Effector memory CD4-positive, alpha-beta T cell (primary cell): ENCODE data around the gene METTL18.

Experiments
- DNase-seq, 3 donors: peaks; one replicate each; pipeline ENCODE4 v3.0.0-alpha.2; 2020
- H3K27ac ChIP-seq: 2 replicates; pipeline ENCODE4 v1.7.0; 2013; ENCODE audit warnings: mild to moderate bottlenecking, low read length, moderate library complexity; ENCODE audit not compliant: insufficient read depth, poor library complexity, severe bottlenecking
- H3K27me3 ChIP-seq: replicated peaks from 2 replicates; pipeline ENCODE4 v1.7.0; 2013; ENCODE audit warnings: mild to moderate bottlenecking, low read length; ENCODE audit not compliant: insufficient read depth, control insufficient read depth, poor library complexity, severe bottlenecking
- H3K36me3 ChIP-seq: 2 replicates; pipeline ENCODE4 v1.7.0; 2013; ENCODE audit warnings: mild to moderate bottlenecking, low read length, moderate library complexity; ENCODE audit not compliant: control insufficient read depth, insufficient read depth
- H3K4me1 ChIP-seq: 2 replicates; pipeline ENCODE4 v1.7.0; 2013; ENCODE audit warnings: low read length, mild to moderate bottlenecking; ENCODE audit not compliant: control insufficient read depth, insufficient read depth, poor library complexity, severe bottlenecking
- H3K4me3 ChIP-seq: 2 replicates; pipeline ENCODE4 v1.7.0; 2013; ENCODE audit warnings: low read length, low read depth, mild to moderate bottlenecking; ENCODE audit not compliant: insufficient read depth, poor library complexity, severe bottlenecking
- H3K9me3 ChIP-seq: 2 replicates; pipeline ENCODE4 v1.7.0; 2013; ENCODE audit warnings: mild to moderate bottlenecking, low read length, moderate library complexity; ENCODE audit not compliant: control insufficient read depth

METTL18 gene

GRCh38 chr1:169788402-169788801 is 6.3 kb downstream of the METTL18 start:
- no peaks in the 10 kb centered on the region for H3K36me3 ChIP-seq
- no peak overlapping the region for H3K4me3 ChIP-seq
- H3K27ac ChIP-seq, result no peak overlapping the region
- H3K9me3 ChIP-seq, result no peaks in the 10 kb centered on the region
- no peaks in the 10 kb centered on the region for H3K27me3 ChIP-seq
- no peak for DNase-seq
- no peaks in the 10 kb centered on the region for H3K4me1 ChIP-seq

GRCh38 chr1:169786974-169787373 is 7.7 kb downstream of the METTL18 start:
- Histone ChIP-seq H3K27me3 (no peaks in the 10 kb centered on the region), H3K27ac (no peak overlapping the region), H3K36me3 (no peaks in the 10 kb centered on the region), H3K4me3 (no peak overlapping the region), H3K4me1 (no peaks in the 10 kb centered on the region), H3K9me3 (no peaks in the 10 kb centered on the region)
- DNase-seq, result no peak

GRCh38 chr1:169785267-169785666 is 9.4 kb downstream of the METTL18 start:
- H3K36me3 ChIP-seq, result no peaks in the 10 kb centered on the region
- no peak overlapping the region for H3K27ac ChIP-seq
- no peaks in the 10 kb centered on the region for H3K9me3 ChIP-seq
- DNase-seq, result no peak
- no peaks in the 10 kb centered on the region for H3K4me1 ChIP-seq
- H3K27me3 ChIP-seq, result no peaks in the 10 kb centered on the region
- no peak overlapping the region for H3K4me3 ChIP-seq

DNA sequence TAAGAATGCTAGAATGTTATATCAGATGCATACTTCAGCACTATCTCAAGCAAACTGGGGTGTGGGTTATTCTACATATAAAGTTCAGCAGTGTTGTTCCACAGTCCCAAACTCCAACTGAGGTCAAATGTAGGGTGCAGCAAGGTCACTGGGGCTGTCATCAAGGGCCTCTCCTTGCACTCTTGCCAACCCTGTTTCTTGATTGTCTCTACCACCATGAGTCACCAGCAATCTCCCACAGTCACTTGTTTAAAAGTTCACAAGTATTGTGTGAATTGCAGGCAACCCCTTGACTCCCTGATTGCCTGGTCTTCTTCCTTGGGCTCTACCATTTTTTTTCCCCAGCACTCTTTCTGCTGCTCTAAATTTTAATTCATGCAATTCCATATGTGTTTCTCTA is 10.6 kb downstream of the METTL18 start:
- Histone ChIP-seq H3K9me3 (no peaks in the 10 kb centered on the region), H3K27ac (no peak overlapping the region), H3K36me3 (no peaks in the 10 kb centered on the region), H3K4me3 (no peak overlapping the region), H3K4me1 (no peaks in the 10 kb centered on the region), H3K27me3 (no peaks in the 10 kb centered on the region)
- no peak for DNase-seq

- H3K27ac ChIP-seq, result no peak overlapping the region
- H3K9me3 ChIP-seq, result no peaks in the 10 kb centered on the region
- H3K4me3 ChIP-seq, result no peak overlapping the region
- H3K36me3 ChIP-seq, result no peaks in the 10 kb centered on the region
- no peaks in the 10 kb centered on the region for H3K27me3 ChIP-seq
- DNase-seq, result no peak
- no peaks in the 10 kb centered on the region for H3K4me1 ChIP-seq
Measured at GRCh38 chr1:169782596-169782995, 12.1 kb downstream of the METTL18 start.

GRCh38 chr1:169779970-169780369 is 14.7 kb downstream of the METTL18 start:
- no peak overlapping the region for H3K27ac ChIP-seq
- no peak overlapping the region for H3K4me3 ChIP-seq
- no peak for DNase-seq
- no peaks in the 10 kb centered on the region for H3K4me1 ChIP-seq
- H3K27me3 ChIP-seq, result no peaks in the 10 kb centered on the region
- no peaks in the 10 kb centered on the region for H3K36me3 ChIP-seq
- H3K9me3 ChIP-seq, result no peaks in the 10 kb centered on the region

GRCh38 chr1:169779150-169779549 is 15.6 kb downstream of the METTL18 start:
- H3K27me3 ChIP-seq, result no peaks in the 10 kb centered on the region
- no peak for DNase-seq
- no peak overlapping the region for H3K4me3 ChIP-seq
- no peaks in the 10 kb centered on the region for H3K4me1 ChIP-seq
- H3K36me3 ChIP-seq, result no peaks in the 10 kb centered on the region
- no peaks in the 10 kb centered on the region for H3K9me3 ChIP-seq
- H3K27ac ChIP-seq, result no peak overlapping the region

DNA sequence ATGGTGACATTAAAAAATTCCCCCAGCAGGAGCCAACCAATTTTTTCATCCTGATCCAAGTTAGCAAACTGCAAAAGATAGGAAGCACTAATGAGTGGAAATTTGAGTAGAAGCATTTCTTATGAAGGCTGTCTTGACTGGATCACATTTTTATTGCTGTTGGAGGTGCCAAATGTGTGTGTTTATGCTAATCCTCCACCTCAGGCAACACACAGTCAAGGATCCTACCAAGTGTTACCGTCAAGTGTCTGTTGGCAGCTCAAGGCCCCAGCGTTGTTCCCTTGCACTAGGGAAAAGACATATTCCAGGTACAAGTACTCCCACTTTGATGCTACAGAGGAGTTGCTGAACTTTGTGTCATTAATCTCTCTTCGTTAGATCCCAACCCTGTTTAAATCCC is 18.3 kb downstream of the METTL18 start:
- no peaks in the 10 kb centered on the region for H3K4me1 ChIP-seq
- no peak overlapping the region for H3K4me3 ChIP-seq
- H3K27me3 ChIP-seq, result no peaks in the 10 kb centered on the region
- H3K9me3 ChIP-seq, result no peaks in the 10 kb centered on the region
- H3K27ac ChIP-seq, result no peak overlapping the region
- DNase-seq, result no peak
- no peaks in the 10 kb centered on the region for H3K36me3 ChIP-seq

- Histone ChIP-seq H3K4me1 (no peaks in the 10 kb centered on the region), H3K9me3 (no peaks in the 10 kb centered on the region), H3K4me3 (no peak overlapping the region), H3K27ac (no peak overlapping the region), H3K27me3 (no peaks in the 10 kb centered on the region), H3K36me3 (no peaks in the 10 kb centered on the region)
- no peak for DNase-seq
Measured at GRCh38 chr1:169768161-169768560, 26.5 kb downstream of the METTL18 start.

GRCh38 chr1:169765580-169766331 is 29.0 kb downstream of the METTL18 start:
- no peaks in the 10 kb centered on the region for H3K36me3 ChIP-seq
- DNase-seq, result no peak
- H3K9me3 ChIP-seq, result no peaks in the 10 kb centered on the region
- no peaks in the 10 kb centered on the region for H3K4me1 ChIP-seq
- H3K27me3 ChIP-seq, result no peaks in the 10 kb centered on the region
- no peak overlapping the region for H3K27ac ChIP-seq
- H3K4me3 ChIP-seq, result no peak overlapping the region
